Measurements from ENCODE around the gene JMJD4.

The JMJD4 gene

DNA sequence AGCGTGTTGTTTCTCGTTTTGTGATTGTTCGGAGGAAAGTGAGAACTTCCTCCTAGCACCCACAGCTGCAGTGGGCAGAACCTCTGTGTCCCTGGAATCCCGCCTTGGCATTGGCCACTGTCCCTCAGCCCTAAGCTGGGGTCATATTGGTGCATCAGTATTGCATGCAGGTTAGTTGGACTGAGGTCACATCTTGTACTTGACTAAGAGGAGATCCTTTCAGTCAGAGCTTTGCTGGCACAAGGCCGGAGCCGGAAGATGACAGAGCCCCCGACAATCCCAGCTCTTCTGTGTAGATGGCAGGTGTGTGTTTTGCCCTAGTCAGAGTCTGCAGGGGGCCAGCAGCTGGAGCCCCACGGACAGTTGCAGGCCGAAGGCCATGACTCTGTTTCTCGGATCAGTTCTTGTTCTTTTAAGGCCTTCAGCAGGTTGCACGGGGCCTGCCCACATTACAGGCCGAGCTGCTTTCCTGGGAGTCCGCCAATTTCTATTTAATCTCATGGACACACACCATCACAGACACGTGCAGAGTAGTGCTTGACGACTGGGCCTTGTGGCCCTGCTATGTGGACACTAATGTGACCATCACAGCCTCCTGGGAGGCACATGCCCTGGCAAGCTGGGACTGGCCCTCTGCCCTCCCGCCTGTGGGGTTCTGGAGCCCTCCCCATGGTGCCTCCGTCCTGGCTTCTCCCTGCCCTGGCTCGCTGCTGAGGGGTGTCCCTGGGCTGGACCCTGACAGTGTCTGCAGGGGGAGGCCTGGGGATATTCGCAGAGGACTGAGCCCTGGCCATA, 15.0 kb upstream of the JMJD4 start:
- Histone ChIP-seq H3K4me3 (ENCODE audit: control insufficient read depth in 1 of 7, extremely low read depth in 1 of 7, insufficient read depth in 4 of 7, low read depth in 2 of 7, low read length in 6 of 7) (no peak overlapping the region), H3K27me3 (replicated peaks in 2 of 5; ENCODE audit: control insufficient read depth in 4 of 5, insufficient read depth in 5 of 5, low read length in 4 of 5) (no peaks in the 10 kb centered on the region), H3K36me3 (ENCODE audit: control insufficient read depth in 4 of 4, insufficient read depth in 4 of 4, low read length in 3 of 4) (peaks cover 4 to 48% (median 30%) of the 10 kb centered on the region in 4 experiments), H3K4me1 (ENCODE audit: control extremely low read depth in 1 of 4, control insufficient read depth in 4 of 4, insufficient read depth in 4 of 4, low read length in 3 of 4) (peaks cover 0 to 7% (median under 1%) of the 10 kb centered on the region in 4 experiments), H3K9me3 (ENCODE audit: control extremely low read depth in 1 of 5, control insufficient read depth in 4 of 5, insufficient read depth in 2 of 5, low read depth in 1 of 5, low read length in 4 of 5) (no peaks in the 10 kb centered on the region), H3K27ac (ENCODE audit: insufficient read depth in 1 of 2, low read depth in 1 of 2, low read length in 2 of 2, poor library complexity in 1 of 2, severe bottlenecking in 2 of 2) (no peak overlapping the region)
- 93% methylated on average over 16 of the region's 19 CpGs for WGBS (ENCODE audit: insufficient coverage)
- ChIA-PET POLR2A (no interaction called here), CTCF (interaction anchor here (0.8 to 1.7 kb wide), 2 partner anchors 12 to 16 kb away, joined by 3 to 4 read pairs; no protein-coding TSS in a partner anchor)
- no peak for DNase-seq

DNA sequence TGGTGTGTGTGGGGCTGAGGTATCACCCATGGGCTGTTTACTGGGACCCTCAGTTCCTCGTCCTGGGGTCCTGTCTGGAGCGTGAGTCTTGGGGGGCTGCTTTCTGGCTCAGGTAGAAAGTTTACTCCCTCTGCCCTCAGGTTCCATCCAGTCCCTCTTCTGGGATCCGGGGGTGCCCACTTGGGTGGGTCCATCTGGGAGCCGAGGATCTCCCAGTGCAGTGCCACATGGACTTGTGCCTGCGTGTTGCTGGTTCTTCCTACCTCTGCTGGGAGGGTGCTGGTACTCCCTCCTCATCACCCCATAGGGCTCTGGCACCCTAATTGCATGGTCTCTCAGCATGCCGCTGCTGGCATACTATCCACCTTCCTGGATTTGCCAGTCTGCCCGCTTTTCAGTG, 14.1 kb upstream of the JMJD4 start:
- Histone ChIP-seq H3K4me1 (ENCODE audit: control extremely low read depth in 1 of 4, control insufficient read depth in 4 of 4, insufficient read depth in 4 of 4, low read length in 3 of 4) (peaks cover 0 to 16% (median 8%) of the 10 kb centered on the region in 4 experiments), H3K36me3 (ENCODE audit: control insufficient read depth in 4 of 4, insufficient read depth in 4 of 4, low read length in 3 of 4) (peaks cover 4 to 48% (median 28%) of the 10 kb centered on the region in 4 experiments), H3K27me3 (replicated peaks in 2 of 5; ENCODE audit: control insufficient read depth in 4 of 5, insufficient read depth in 5 of 5, low read length in 4 of 5) (no peaks in the 10 kb centered on the region), H3K9me3 (ENCODE audit: control extremely low read depth in 1 of 5, control insufficient read depth in 4 of 5, insufficient read depth in 2 of 5, low read depth in 1 of 5, low read length in 4 of 5) (no peaks in the 10 kb centered on the region), H3K4me3 (ENCODE audit: control insufficient read depth in 1 of 7, extremely low read depth in 1 of 7, insufficient read depth in 4 of 7, low read depth in 2 of 7, low read length in 6 of 7) (no peak overlapping the region), H3K27ac (ENCODE audit: insufficient read depth in 1 of 2, low read depth in 1 of 2, low read length in 2 of 2, poor library complexity in 1 of 2, severe bottlenecking in 2 of 2) (peak overlapping the region in 1 of 2 experiments; percentile 63)
- ChIA-PET CTCF (interaction anchor here (1.7 kb wide), 1 partner anchor 17 kb away, joined by 4 read pairs; no protein-coding TSS in a partner anchor), POLR2A (no interaction called here)
- 100% methylated on average over 2 of the region's 7 CpGs for WGBS (ENCODE audit: insufficient coverage)
- DNase-seq, result no peak

DNA sequence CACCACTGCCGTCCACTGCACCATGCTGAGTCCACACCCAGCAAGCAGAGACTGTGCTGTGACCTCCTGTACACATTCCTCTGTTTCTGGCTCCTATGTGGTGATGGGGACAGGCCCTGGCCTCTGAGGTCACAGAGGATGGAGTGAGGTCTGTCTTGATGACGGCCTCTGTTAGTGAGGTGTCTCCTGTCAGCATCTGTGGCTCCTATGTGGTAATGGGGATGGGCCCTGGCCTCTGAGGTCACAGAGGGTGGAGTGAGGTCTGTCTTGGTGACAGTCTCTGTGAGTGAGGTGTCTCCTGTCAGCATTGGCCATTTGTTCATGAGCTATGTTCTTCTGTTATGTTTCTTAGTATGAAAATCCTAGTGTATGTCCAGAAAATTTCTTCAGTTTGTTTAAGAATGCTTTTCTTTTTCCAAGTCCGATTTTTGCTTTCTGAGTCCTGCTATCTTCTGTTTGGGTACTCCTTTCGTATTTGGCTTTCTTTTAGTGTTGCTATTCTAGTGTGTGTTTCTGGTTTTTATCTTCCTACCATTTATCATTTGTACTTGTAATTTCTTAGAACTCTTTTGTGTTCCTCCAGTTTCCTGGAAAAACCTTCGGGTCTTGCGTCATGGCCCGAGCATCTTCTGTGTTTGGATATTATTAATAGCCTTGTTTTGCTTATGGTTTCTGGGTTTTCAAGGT, 13.5 kb upstream of the JMJD4 start:
- H3K36me3 ChIP-seq (ENCODE audit: control insufficient read depth in 4 of 4, insufficient read depth in 4 of 4, low read length in 3 of 4), result peaks cover 4 to 47% (median 25%) of the 10 kb centered on the region in 4 experiments
- no peaks in the 10 kb centered on the region for H3K27me3 ChIP-seq (replicated peaks in 2 of 5; ENCODE audit: control insufficient read depth in 4 of 5, insufficient read depth in 5 of 5, low read length in 4 of 5)
- H3K9me3 ChIP-seq (ENCODE audit: control extremely low read depth in 1 of 5, control insufficient read depth in 4 of 5, insufficient read depth in 2 of 5, low read depth in 1 of 5, low read length in 4 of 5), result no peaks in the 10 kb centered on the region
- ChIA-PET POLR2A (no interaction called here), CTCF (no interaction called here)
- DNase-seq, result no peak
- H3K27ac ChIP-seq (ENCODE audit: insufficient read depth in 1 of 2, low read depth in 1 of 2, low read length in 2 of 2, poor library complexity in 1 of 2, severe bottlenecking in 2 of 2), result peak overlapping the region in 1 of 2 experiments; percentile 63
- no peak overlapping the region for H3K4me3 ChIP-seq (ENCODE audit: control insufficient read depth in 1 of 7, extremely low read depth in 1 of 7, insufficient read depth in 4 of 7, low read depth in 2 of 7, low read length in 6 of 7)
- WGBS (ENCODE audit: insufficient coverage), result 63% methylated on average over 3 of the region's 7 CpGs
- peaks cover 0 to 19% (median 8%) of the 10 kb centered on the region in 4 experiments for H3K4me1 ChIP-seq (ENCODE audit: control extremely low read depth in 1 of 4, control insufficient read depth in 4 of 4, insufficient read depth in 4 of 4, low read length in 3 of 4)

DNA sequence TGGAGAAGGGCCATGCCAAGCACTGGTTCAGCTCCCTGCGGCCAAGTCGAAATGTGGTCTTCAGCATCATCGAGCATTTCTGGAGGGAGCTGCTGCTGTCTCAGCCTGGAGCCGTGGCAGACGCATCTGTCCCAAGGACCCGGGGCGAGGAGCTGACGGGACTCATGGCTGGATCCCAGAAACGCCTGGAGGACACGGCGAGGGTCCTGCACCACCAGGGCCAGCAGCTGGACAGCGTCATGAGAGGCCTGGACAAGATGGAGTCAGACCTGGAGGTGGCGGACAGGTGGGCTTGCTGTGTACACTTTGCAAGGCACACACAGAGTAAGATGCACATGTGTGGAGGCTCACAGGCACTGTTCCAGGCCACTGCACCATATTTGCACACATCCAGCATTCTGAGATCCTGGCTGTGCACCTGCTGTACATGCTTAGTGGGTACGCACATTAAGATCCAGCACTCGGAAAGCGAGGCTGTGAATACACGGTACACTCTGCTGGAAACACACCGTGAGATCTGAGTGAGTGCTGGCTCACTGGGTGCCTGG, 12.9 kb upstream of the JMJD4 start:
- DNase-seq, result no peak
- Histone ChIP-seq H3K36me3 (ENCODE audit: control insufficient read depth in 4 of 4, insufficient read depth in 4 of 4, low read length in 3 of 4) (peaks cover 4 to 42% (median 24%) of the 10 kb centered on the region in 4 experiments), H3K27ac (ENCODE audit: insufficient read depth in 1 of 2, low read depth in 1 of 2, low read length in 2 of 2, poor library complexity in 1 of 2, severe bottlenecking in 2 of 2) (peak overlapping the region in 1 of 2 experiments; percentile 40), H3K4me3 (ENCODE audit: control insufficient read depth in 1 of 7, extremely low read depth in 1 of 7, insufficient read depth in 4 of 7, low read depth in 2 of 7, low read length in 6 of 7) (no peak overlapping the region), H3K4me1 (ENCODE audit: control extremely low read depth in 1 of 4, control insufficient read depth in 4 of 4, insufficient read depth in 4 of 4, low read length in 3 of 4) (peaks cover 0 to 19% (median 8%) of the 10 kb centered on the region in 4 experiments), H3K9me3 (ENCODE audit: control extremely low read depth in 1 of 5, control insufficient read depth in 4 of 5, insufficient read depth in 2 of 5, low read depth in 1 of 5, low read length in 4 of 5) (no peaks in the 10 kb centered on the region), H3K27me3 (replicated peaks in 2 of 5; ENCODE audit: control insufficient read depth in 4 of 5, insufficient read depth in 5 of 5, low read length in 4 of 5) (no peaks in the 10 kb centered on the region)
- CTCF ChIA-PET, result no interaction called here
- 97% methylated on average over 16 of the region's 18 CpGs for WGBS (ENCODE audit: insufficient coverage)
- POLR2A ChIA-PET, result no interaction called here

DNA sequence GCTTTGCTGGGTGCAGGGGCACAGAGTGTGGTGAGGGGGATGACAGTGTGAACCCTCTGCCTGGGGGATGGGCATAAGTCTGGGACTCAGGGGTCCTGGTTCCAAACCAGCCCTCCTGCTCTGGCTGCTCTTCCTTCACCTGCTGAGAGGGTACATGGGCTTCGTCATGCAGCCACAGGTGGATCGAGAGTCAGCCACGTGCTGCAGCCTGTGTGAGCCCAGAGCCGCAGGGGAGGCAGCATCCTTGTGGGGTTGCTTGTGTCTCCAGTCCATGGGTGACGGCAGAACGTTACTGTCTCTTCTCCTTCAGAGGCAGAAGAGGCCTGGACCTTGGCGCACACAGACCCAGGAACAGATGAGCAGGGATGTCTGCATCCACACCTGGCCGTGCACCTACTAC, 12.3 kb upstream of the JMJD4 start:
- WGBS (ENCODE audit: insufficient coverage), result 95% methylated on average over 8 of the region's 8 CpGs

DNA sequence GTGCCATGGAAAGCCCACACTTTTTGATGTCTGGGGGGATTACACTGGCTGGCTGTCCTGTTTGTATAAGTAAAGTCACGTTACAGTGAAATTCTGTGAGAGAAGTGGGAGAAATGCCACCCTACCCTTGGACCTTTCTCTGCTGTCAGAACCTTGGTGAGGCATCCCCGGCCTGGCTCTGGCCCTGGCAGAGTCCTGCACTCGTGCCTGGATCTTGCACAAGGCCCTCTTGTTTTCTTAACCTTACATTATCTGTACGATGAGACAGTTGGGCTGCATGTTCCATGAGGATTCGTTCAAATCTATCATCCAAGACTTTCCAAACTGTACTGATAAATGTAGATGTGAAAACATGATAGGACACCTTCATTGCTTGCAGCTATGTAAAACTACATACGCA, 11.6 kb upstream of the JMJD4 start:
- WGBS (ENCODE audit: insufficient coverage), result 100% methylated on average over 2 of the region's 6 CpGs
- H3K4me3 ChIP-seq (ENCODE audit: control insufficient read depth in 1 of 7, extremely low read depth in 1 of 7, insufficient read depth in 4 of 7, low read depth in 2 of 7, low read length in 6 of 7), result no peak overlapping the region
- H3K4me1 ChIP-seq (ENCODE audit: control extremely low read depth in 1 of 4, control insufficient read depth in 4 of 4, insufficient read depth in 4 of 4, low read length in 3 of 4), result peaks cover 0 to 19% (median 8%) of the 10 kb centered on the region in 4 experiments
- no peak overlapping the region for H3K27ac ChIP-seq (ENCODE audit: insufficient read depth in 1 of 2, low read depth in 1 of 2, low read length in 2 of 2, poor library complexity in 1 of 2, severe bottlenecking in 2 of 2)
- DNase-seq, result no peak
- POLR2A ChIA-PET, result no interaction called here
- no peaks in the 10 kb centered on the region for H3K9me3 ChIP-seq (ENCODE audit: control extremely low read depth in 1 of 5, control insufficient read depth in 4 of 5, insufficient read depth in 2 of 5, low read depth in 1 of 5, low read length in 4 of 5)
- H3K27me3 ChIP-seq (replicated peaks in 2 of 5; ENCODE audit: control insufficient read depth in 4 of 5, insufficient read depth in 5 of 5, low read length in 4 of 5), result no peaks in the 10 kb centered on the region
- H3K36me3 ChIP-seq (ENCODE audit: control insufficient read depth in 4 of 4, insufficient read depth in 4 of 4, low read length in 3 of 4), result peaks cover 4 to 36% (median 24%) of the 10 kb centered on the region in 4 experiments
- CTCF ChIA-PET, result interaction anchor here (1.4 kb wide), 1 partner anchor 16 kb away, joined by 3 read pairs; no protein-coding TSS in a partner anchor

More for the DNA sequence above, 12.3 kb upstream of the JMJD4 start:
- POLR2A ChIA-PET, result no interaction called here
- H3K4me3 ChIP-seq (ENCODE audit: control insufficient read depth in 1 of 7, extremely low read depth in 1 of 7, insufficient read depth in 4 of 7, low read depth in 2 of 7, low read length in 6 of 7), result no peak overlapping the region
- H3K36me3 ChIP-seq (ENCODE audit: control insufficient read depth in 4 of 4, insufficient read depth in 4 of 4, low read length in 3 of 4), result peaks cover 4 to 38% (median 24%) of the 10 kb centered on the region in 4 experiments
- H3K27me3 ChIP-seq (replicated peaks in 2 of 5; ENCODE audit: control insufficient read depth in 4 of 5, insufficient read depth in 5 of 5, low read length in 4 of 5), result no peaks in the 10 kb centered on the region
- H3K27ac ChIP-seq (ENCODE audit: insufficient read depth in 1 of 2, low read depth in 1 of 2, low read length in 2 of 2, poor library complexity in 1 of 2, severe bottlenecking in 2 of 2), result no peak overlapping the region
- peaks cover 0 to 19% (median 8%) of the 10 kb centered on the region in 4 experiments for H3K4me1 ChIP-seq (ENCODE audit: control extremely low read depth in 1 of 4, control insufficient read depth in 4 of 4, insufficient read depth in 4 of 4, low read length in 3 of 4)
- CTCF ChIA-PET, result no interaction called here
- H3K9me3 ChIP-seq (ENCODE audit: control extremely low read depth in 1 of 5, control insufficient read depth in 4 of 5, insufficient read depth in 2 of 5, low read depth in 1 of 5, low read length in 4 of 5), result no peaks in the 10 kb centered on the region
- no peak for DNase-seq

All from common myeloid progenitor, CD34-positive (primary cell).